AG09309 (cell line): ENCODE data around the gene EIF2A.

ENCODE experiments used
- DNase-seq: peaks from one replicate; pipeline ENCODE4 v3.0.0-alpha.2; 2010; ENCODE audit warnings: low read depth
- H3K4me3 ChIP-seq: 2 replicates; pipeline ENCODE4 v1.5.1; 2011; ENCODE audit warnings: mild to moderate bottlenecking, low read depth, low read length, moderate library complexity; ENCODE audit not compliant: control insufficient read depth
- CTCF ChIP-seq: IDR thresholded peaks from 2 replicates; pipeline ENCODE4 v1.5.1; 2011; ENCODE audit warnings: mild to moderate bottlenecking, low read depth, low read length, inconsistent platforms; ENCODE audit not compliant: insufficient read depth, control insufficient read depth; ENCODE audit errors: missing control alignments

The EIF2A gene

GRCh38 chr3:150511122-150511821 is 35.3 kb upstream of the EIF2A start:
- no peak for TF ChIP-seq CTCF
- no peak for DNase-seq
- H3K4me3 ChIP-seq: no peak overlapping the region

- TF ChIP-seq CTCF: no peak
- DNase-seq: no peak
Measured at GRCh38 chr3:150515210-150515609, 31.4 kb upstream of the EIF2A start.

GRCh38 chr3:150519026-150519425 is 27.6 kb upstream of the EIF2A start:
- no peak overlapping the region for H3K4me3 ChIP-seq
- TF ChIP-seq CTCF: no peak

More at GRCh38 chr3:150515210-150515609, 31.4 kb upstream of the EIF2A start:
- H3K4me3 ChIP-seq: no peak overlapping the region

GRCh38 chr3:150520408-150520807 is 26.2 kb upstream of the EIF2A start:
- no peak for TF ChIP-seq CTCF
- no peak overlapping the region for H3K4me3 ChIP-seq
- no peak for DNase-seq

More at GRCh38 chr3:150519026-150519425, 27.6 kb upstream of the EIF2A start:
- no peak for DNase-seq

GRCh38 chr3:150521463-150521862 is 25.1 kb upstream of the EIF2A start:
- DNase-seq: no peak
- no peak overlapping the region for H3K4me3 ChIP-seq

GRCh38 chr3:150523538-150523937 is 23.0 kb upstream of the EIF2A start:
- no peak overlapping the region for H3K4me3 ChIP-seq
- no peak for TF ChIP-seq CTCF
- no peak for DNase-seq

More at GRCh38 chr3:150521463-150521862, 25.1 kb upstream of the EIF2A start:
- TF ChIP-seq CTCF: no peak
